ENCODE data around the gene CACNA2D3.

DNA sequence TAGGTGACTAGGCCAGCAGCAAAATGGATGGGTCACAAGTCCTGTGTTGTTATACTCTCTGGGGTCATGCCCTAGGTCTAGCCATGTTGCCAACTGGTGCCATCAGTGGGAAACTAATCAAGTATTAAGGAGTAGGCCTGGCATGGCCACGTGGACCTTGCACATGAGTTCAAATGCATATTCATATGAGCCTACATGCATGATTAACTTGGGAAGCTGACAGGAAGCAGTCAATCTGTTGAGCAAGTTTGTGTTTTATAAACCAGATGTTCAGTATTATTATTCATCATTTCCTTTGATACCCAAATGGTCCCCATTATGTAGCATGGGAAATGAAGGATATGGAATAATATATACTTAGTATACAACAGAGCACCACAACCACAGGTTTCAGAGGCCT lies 710.5 kb downstream of the CACNA2D3 start:
- TF ChIP-seq, protein P1, sequence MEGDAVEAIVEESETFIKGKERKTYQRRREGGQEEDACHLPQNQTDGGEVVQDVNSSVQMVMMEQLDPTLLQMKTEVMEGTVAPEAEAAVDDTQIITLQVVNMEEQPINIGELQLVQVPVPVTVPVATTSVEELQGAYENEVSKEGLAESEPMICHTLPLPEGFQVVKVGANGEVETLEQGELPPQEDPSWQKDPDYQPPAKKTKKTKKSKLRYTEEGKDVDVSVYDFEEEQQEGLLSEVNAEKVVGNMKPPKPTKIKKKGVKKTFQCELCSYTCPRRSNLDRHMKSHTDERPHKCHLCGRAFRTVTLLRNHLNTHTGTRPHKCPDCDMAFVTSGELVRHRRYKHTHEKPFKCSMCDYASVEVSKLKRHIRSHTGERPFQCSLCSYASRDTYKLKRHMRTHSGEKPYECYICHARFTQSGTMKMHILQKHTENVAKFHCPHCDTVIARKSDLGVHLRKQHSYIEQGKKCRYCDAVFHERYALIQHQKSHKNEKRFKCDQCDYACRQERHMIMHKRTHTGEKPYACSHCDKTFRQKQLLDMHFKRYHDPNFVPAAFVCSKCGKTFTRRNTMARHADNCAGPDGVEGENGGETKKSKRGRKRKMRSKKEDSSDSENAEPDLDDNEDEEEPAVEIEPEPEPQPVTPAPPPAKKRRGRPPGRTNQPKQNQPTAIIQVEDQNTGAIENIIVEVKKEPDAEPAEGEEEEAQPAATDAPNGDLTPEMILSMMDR (IDR thresholded peaks at IDR 0.05) = no peak
- no peak for TF ChIP-seq ZFX (IDR thresholded peaks at IDR 0.05; ENCODE audit: borderline replicate concordance)
